K562 (cell line): ENCODE results near the gene DEF6. TPM values are rescaled to one million over a fixed set of nuclear protein-coding genes. Genes with fewer than 3 reads are reported as not detected.

Experiments used
- ASH1L ChIP-seq: fragments of 450-650 bp; IDR thresholded peaks from 2 replicates; pipeline ENCODE4 v1.6.1; 2018; ENCODE audit warnings: borderline replicate concordance, mild to moderate bottlenecking, low read depth; ENCODE audit not compliant: partially characterized antibody
- ATF2 ChIP-seq: sonication (generic); formaldehyde crosslinking; IDR thresholded peaks from 2 replicates; pipeline ENCODE4 v1.8.1; 2022; ENCODE audit warnings: missing genetic modification reagents
- BACH1 ChIP-seq: fragments of 200-800 bp; sonication (Bioruptor generic); IDR thresholded peaks from 2 replicates; pipeline ENCODE4 v1.6.1; 2016; ENCODE audit warnings: missing genetic modification characterization, missing compliant biosample characterization
- HMBOX1 ChIP-seq: sonication (generic); IDR thresholded peaks from 2 replicates; pipeline ENCODE4 v1.6.1; 2016
- NCOR1 ChIP-seq: fragments of 450-650 bp; IDR thresholded peaks from 2 replicates; pipeline ENCODE4 v1.6.1; 2016; ENCODE audit warnings: mild to moderate bottlenecking, moderate library complexity
- NR2F6 ChIP-seq: fragments of 450-650 bp; formaldehyde crosslinking; IDR thresholded peaks from 2 replicates; pipeline ENCODE4 v1.4.0; 2020; ENCODE audit warnings: mild to moderate bottlenecking
- UBTF ChIP-seq, 2 experiments: IDR thresholded peaks; 2 replicates each; pipeline ENCODE4 v1.6.1; 2012; ENCODE audit warnings: improper control_type of control experiment in 2 of 2, low read depth in 2 of 2, low read length in 2 of 2, borderline replicate concordance in 1 of 2
- ZBTB40 ChIP-seq, 2 experiments: fragments of 450-650 bp in 1 of 2; sonication (generic) in 1 of 2; formaldehyde crosslinking in 1 of 2; IDR thresholded peaks; 2 replicates each; pipeline versions ENCODE4 v1.7.1 to v1.9.0; 2016 to 2022; ENCODE audit warnings: inconsistent platforms in 1 of 2, mild to moderate bottlenecking in 1 of 2, missing genetic modification reagents in 1 of 2
- ZFPM2 ChIP-seq: fragments of 250-450 bp; sonication (Bioruptor Pico); IDR thresholded peaks from 2 replicates; pipeline ENCODE4 v1.5.1; 2022; ENCODE audit warnings: mild to moderate bottlenecking
- ZNF445 ChIP-seq: fragments of 250-450 bp; sonication (Bioruptor Pico); IDR thresholded peaks from 2 replicates; pipeline ENCODE4 v1.4.0; 2020; ENCODE audit warnings: low read depth, mild to moderate bottlenecking, moderate library complexity
- ZNF695 ChIP-seq: fragments of 450-650 bp; formaldehyde crosslinking; IDR thresholded peaks from 2 replicates; pipeline ENCODE4 v1.4.0; 2020; ENCODE audit warnings: mild to moderate bottlenecking, moderate library complexity
- ZNF696 ChIP-seq: fragments of 250-450 bp; sonication (Bioruptor Pico); conservative IDR thresholded peaks from 2 replicates; pipeline ENCODE4 v1.4.0; 2020; ENCODE audit warnings: mild to moderate bottlenecking, moderate library complexity
- polyA plus RNA-seq, 8 experiments: library from polyadenylated mRNA; depleted of rRNA in 4 of 8; stranded (reverse) in 5 of 8; unstranded in 3 of 8; fragments of >200 nt; fragmentation: Nextera tagmentation in 2 of 8; fragmentation: Illumina TruSeq in 1 of 8; extraction: Ambion mirVana in 2 of 8; extraction: Trizol in 1 of 8; gene quantifications; 2 replicates each; pipeline versions ENCODE4 v1.2.1 to v1.2.3, GENCODE V29; 2011 to 2014; ENCODE audit warnings: inconsistent platforms in 1 of 8, missing spikeins in 1 of 8
- total RNA-seq, 7 experiments: library from RNA; depleted of rRNA in 6 of 7; stranded (reverse); fragments of >200 nt in 6 of 7; fragmentation: Illumina TruSeq in 2 of 7; extraction: Trizol in 2 of 7; gene quantifications; 2 replicates each; pipeline versions ENCODE4 v1.2.1 to v1.2.3, GENCODE V29; 2011 to 2021; ENCODE audit warnings: low replicate concordance in 1 of 7

DEF6 gene
- total and polyA plus RNA-seq, 9 of the 15 experiments (the other 6 are each of a cell fraction or from before 2014, with no cell fraction given) = 1.3 to 44.6 (median 22.7) TPM

GRCh38 chr6:35259194-35259947 is 38.2 kb upstream of the DEF6 start, which contains the start of gene ZNF76 (continued):
- TF ChIP-seq ATF2 (CRISPR knock-in tag) (no peak; the same call in 1 of the 2 replicates), ZBTB40 (IDR thresholded peaks at IDR 0.05) (no peak), ZBTB40 (CRISPR knock-in tag; IDR thresholded peaks at IDR 0.05) (no peak), BACH1 (tag) (no peak), ZNF696 (CRISPR knock-in tag) (no peak), ZFPM2 (CRISPR knock-in tag) (peak; percentile 75; the same call in 1 of the 2 replicates), ZNF695 (CRISPR knock-in tag) (no peak), HMBOX1 (no peak), ZNF445 (no peak), NR2F6 (CRISPR knock-in tag) (0 out of 2 replicates have a peak, but pooled peaks have one; percentile 61), ASH1L (no peak), UBTF (IDR thresholded peaks at IDR 0.05; ENCODE audit: borderline replicate concordance in 1 of 2, low read depth in 2 of 2, low read length in 2 of 2) (peak in 1 of 2 experiments; percentile 45; a peak in 1 of 4 replicates), NCOR1 (peak; percentile 93)
